Urothelium cell line (cell line): ENCODE results near the gene VAV1.
A peak's percentile ranks its signal among the peaks of the same experiment; 100 is the strongest.

Experiments
- DNase-seq: peaks from one replicate; pipeline ENCODE4 v3.0.0; 2011; ENCODE audit warnings: low spot score, mixed read lengths
- FAIRE-seq: peaks from 2 replicates; lab custom pipeline; 2011; peaks lifted over from hg19 to GRCh38; lab: Jason Lieb, UNC

The VAV1 gene, protein sequence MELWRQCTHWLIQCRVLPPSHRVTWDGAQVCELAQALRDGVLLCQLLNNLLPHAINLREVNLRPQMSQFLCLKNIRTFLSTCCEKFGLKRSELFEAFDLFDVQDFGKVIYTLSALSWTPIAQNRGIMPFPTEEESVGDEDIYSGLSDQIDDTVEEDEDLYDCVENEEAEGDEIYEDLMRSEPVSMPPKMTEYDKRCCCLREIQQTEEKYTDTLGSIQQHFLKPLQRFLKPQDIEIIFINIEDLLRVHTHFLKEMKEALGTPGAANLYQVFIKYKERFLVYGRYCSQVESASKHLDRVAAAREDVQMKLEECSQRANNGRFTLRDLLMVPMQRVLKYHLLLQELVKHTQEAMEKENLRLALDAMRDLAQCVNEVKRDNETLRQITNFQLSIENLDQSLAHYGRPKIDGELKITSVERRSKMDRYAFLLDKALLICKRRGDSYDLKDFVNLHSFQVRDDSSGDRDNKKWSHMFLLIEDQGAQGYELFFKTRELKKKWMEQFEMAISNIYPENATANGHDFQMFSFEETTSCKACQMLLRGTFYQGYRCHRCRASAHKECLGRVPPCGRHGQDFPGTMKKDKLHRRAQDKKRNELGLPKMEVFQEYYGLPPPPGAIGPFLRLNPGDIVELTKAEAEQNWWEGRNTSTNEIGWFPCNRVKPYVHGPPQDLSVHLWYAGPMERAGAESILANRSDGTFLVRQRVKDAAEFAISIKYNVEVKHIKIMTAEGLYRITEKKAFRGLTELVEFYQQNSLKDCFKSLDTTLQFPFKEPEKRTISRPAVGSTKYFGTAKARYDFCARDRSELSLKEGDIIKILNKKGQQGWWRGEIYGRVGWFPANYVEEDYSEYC

DNA sequence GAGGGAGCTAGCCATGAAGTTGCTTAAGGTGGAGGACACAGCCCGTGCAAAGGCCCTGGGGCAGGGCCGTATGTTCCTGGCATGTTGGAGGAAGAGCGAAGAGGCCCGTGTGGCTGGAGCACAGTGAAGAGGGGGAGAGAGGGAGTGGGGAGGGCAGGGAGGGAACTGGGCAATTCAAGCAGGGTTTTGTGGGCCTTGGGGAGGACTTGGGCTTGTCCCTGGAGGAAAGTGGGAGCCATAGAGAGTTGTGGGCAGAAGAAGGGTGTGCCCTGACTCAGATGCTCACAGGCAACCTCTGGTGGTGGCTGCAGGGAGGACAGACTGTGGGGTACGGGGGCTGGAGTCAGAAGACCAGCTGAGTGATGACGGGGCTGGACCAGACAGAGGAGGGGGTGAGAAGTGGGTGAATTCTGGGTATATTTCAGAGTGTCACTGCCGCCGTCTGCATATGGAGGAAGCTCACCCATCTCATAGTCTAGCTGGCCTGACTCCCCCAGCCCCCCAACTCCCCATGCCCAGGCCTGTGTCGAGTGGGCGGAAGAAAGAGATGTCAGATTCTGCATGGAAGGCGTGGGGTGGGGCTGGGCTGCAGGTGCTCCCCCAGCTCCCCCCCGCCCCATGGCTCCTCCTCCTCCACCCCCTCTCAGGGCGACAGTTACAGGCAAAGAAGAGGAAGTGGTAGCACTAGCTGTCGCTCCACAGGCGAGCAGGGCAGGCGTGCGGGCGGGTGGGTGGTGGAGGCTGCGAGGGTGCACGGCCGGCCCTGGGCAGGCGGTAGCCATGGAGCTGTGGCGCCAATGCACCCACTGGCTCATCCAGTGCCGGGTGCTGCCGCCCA is at the start of gene VAV1:
TSS of gene VAV1 (plus strand) at position 681 of the 838 bp plus-strand sequence. CDS start at position 781, 100 bp downstream.
- DNase-seq (no peak), FAIRE-seq (no peak)

DNA sequence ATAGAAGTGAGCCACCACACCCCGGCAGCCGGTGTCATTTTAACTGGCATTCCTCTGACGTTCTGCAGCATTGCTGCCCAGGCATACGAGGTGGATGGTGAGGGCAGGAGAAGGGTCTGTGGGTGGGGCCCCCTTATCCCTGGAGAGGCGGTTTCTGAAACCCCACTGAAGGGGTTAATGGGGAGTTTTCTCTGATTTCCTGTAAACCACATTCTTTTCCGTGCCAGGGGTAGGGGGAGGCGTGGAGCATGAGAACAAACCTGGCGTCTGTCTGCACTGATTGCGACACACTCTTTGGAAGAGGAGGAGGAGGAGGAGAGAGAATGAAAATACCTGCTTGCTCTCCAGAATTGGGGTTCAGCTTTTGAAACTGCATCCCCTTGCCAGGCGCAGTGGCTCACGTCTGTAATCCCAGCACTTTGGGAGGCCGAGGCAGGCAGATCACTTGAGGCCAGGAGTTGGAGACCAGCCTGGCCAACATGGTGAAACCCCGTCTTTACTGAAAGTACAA is 49.3 kb upstream of the VAV1 start:
- peak; percentile 55 for DNase-seq
- no peak for FAIRE-seq

DNA sequence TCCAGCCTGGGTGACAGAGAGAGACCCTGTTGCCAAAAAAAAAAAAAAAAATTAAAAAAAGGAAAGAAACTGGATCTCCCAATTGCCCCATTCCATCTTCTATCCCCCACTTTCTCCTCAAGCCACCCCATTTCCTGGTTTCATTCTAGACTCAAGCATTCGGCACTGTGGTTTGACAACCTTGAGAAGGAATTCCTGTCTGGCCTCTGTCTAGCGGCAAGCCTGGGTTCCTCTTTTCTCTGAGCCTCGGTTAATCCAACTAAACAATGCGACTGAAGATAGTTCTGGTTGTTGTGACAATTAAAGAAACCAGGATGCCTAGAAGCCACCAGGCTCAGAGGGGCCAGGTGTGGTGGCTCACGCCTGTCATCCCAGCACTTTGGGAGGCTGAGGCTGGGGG is 48.8 kb upstream of the VAV1 start:
- no peak for DNase-seq
- FAIRE-seq: no peak

DNA sequence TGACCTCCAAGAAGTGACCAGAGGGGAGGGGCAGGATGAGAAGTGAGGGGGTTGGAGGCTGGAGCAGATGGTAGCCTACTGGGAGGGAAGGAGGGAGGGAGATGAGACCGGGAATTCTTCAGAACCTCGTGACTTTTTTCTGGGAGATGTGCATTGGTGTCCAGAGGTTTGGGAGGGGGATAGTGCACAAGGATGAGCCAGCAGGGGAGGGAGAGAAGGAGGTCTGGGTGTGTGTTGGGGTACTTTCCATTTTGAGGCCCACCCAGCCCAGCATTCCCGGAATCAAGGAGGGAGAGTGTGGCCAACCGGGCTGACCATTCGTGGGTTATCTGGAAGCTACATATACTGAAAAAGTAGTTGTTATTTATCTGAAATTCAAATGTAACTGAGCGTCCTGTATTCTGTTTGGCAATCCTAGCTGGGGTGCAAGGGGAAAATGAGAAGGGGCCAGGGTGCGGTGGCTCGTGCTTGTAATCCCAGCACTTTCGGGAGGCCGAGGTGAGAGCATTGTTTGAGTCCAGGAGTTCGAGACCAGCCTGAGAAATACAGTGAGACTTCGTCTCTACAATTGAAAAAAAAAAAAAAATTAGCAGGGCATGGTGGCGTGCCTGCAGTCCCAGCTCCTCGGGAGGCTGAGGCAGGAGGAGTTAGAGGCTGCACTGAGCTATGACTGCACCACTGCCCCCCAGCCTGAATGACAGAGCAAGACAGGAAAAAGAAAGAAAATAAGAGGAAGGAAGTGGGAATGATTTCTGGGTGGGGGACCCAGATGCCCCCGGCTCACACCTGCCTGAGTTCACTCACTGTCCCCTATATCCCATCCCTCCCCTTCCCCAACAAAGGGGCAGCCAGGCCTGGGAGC is 47.6 kb upstream of the VAV1 start:
- FAIRE-seq (no peak), DNase-seq (no peak)

DNA sequence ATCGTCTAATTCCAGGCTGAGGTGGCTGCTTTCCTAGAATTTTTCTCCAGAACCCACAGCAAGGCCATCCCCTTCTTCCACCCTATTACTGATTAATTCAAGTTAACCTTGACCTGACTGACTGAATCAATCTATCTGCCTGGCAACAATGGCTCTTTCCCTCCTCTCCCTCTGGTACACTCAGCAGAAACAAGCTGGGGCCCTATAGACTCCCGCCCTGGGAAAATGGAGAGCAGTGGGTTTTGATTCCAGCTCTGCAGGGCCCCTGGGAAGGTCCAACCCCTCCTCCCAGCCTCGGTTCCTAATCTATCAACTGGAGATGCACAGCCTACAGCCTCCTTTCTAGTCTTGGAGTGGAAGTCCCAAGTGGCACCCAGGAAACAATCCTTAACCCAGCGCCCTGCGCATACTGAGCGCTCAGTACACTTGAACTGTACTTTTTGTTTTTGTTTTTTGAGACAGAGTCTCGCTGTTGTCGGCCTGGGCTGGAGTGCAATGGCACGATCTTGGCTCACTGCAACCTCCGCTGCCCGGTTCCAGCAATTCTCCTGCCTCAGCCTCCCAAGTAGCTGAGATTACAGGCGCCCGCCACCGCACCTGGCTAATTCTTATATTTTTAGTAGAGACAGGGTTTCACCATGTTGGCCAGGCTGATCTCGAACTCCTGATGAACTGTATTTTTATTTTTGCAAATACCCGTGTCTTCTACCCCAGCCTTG is 46.8 kb upstream of the VAV1 start:
- FAIRE-seq: no peak

DNA sequence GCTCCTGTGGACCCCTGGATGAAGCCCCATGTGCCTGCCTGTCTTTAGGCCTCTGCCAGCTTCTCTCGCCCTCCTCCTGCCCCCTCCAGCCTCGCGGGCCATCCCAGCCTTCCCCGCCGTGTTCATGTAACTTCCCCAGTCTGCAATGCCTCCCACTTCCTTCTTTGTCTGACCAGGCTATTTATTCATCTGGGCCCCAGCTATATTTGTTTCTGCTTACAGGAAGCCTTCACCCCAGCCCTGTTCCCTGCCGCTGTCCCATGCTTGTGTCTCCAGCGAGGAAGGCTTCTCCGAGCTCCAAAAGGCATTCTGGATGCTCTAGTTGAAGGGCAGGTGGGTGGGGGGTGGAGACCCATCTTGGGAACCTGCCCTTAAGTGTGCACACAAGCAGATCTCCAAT is 44.2 kb upstream of the VAV1 start:
- DNase-seq: no peak
- FAIRE-seq: no peak

More for the DNA sequence above, 46.8 kb upstream of the VAV1 start:
- no peak for DNase-seq

DNA sequence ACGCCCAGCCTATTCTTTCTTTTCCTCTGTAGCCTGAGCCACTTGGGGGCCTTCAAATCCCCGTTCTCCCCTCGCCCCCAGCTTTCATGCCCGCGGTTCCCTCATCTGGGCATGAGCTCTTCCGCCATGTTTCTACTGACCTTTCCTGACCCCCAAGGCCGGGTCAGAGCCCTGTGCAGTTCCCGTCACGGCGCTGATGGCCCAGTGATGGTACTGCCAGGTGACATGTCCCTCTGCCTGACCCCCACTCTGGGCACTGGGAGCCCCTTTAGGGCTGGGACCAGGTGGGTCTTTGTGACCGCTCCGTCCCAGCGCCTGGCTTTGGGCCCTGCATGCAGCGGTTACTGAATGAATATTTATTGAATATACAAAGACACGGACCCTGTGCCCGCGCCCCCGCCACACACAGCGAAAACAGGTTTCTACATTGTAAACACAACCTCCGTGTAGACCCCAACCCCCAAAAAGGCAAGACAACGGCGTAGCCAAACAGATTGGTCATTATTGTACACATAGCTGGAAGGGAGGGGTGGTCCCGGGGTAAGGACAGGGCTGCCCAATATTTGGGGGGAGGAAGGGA is 42.8 kb upstream of the VAV1 start:
- DNase-seq (no peak), FAIRE-seq (no peak)

DNA sequence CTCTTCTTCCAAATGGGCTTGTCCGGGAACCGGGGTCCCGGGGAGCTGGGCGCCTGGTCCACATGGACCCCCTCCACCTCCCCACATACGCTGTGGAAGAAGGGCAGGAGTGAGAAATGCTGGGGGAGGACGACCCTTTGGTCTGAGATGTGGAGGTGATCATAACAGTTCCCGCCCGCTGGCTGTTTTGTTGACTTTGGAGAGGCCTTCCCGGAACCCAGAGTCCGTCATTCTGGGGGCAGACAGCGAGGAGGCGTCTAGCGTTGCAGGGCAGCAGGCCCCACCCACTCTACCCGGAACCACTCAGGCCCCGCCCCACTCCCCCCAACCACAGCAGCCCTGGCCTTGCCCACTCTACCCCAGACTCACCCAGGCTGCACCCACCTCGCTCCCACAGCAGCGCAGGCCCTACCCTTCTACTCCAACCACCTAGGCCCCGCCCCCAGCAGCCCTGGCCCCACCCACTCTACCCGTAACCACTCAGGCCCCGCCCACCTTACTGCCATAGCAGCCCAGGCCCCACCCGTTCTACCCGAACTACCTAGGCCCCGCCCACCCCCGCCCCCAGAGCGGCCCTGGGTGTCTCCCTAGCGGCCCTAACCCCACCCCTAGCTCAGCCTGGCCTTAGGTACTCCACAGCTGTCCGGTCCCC is 42.2 kb upstream of the VAV1 start:
- DNase-seq: no peak
- FAIRE-seq: no peak

DNA sequence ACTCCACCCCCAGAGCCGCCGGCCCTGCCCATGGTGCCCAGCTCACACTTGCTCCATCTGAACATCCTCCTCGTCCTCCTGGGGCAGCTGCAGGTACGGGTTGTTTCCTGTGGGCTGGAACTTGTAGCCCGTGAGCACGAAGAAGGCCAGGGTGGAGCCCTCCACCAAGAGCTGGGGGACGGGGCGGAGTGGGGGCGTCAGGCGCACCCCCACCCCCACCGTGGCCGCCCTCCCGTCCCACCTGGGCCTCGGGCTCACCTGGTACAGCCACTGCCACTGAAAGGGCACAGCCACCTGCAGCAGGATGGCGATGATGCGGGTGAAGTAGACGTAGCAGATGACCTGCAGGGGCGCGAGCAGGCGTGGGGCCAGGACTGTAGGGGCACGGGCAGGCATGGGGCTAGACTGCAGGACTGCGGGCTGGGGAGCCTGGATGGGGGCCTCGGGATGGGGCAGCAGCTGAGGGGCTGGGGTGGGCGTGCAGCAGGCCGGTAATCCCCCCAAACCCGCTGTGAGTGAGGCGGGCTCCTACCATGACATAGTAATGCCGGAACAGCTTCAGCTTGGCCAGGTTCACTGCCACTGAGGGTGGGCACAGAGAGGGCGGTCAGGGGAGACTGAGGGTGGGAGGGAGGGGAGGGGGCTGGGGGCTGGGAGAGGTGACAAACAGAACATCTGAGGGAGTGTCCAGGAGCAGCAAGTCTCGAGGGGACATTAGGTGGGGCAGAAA is 41.4 kb upstream of the VAV1 start:
- FAIRE-seq (no peak), DNase-seq (no peak)

DNA sequence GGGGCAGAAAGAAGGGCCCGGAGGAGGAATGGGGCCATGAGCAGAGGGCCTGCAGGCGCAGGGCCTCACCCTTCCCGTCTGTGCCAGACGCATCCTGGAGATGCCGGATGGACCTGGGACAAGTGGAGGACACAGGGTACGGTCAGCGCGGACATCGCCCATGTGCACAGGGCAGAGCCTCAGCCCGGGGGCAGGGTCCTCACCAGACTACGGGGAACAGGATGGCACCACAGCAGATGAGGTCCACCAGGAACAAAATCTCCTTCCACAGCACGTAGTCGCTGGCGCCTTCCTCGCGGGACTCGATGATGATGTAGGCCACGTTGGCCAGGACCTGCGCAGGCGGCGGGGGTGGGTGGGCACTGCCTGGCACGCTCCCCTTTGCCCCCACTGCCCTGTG is 40.7 kb upstream of the VAV1 start:
- DNase-seq (no peak), FAIRE-seq (no peak)

DNA sequence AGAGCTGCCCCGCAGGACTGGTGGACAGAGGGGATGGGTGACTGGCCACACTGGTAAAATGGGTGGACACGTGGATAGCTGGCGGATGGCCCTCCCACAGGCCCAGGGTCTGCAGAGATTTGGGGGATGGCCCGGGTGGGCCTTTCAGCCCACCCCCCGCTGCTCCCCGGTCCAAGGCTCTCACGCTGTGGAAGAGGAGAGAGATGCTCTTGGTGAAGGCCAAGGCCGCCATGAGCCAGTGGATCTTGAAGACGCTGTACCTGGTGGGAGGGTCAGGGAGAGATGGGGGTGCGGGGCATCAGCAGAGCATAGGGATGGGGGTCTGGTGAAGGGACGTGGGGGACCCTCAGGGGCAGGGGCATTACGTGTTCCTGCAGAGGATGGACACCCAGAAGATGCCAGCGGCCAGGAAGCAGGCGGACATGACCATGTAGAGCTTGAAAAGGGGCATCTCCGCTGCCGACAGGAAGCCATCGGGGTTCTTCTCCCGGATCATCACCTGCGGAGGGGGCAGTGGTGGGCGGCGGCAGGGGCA is 39.6 kb upstream of the VAV1 start:
- FAIRE-seq (no peak), DNase-seq (no peak)

DNA sequence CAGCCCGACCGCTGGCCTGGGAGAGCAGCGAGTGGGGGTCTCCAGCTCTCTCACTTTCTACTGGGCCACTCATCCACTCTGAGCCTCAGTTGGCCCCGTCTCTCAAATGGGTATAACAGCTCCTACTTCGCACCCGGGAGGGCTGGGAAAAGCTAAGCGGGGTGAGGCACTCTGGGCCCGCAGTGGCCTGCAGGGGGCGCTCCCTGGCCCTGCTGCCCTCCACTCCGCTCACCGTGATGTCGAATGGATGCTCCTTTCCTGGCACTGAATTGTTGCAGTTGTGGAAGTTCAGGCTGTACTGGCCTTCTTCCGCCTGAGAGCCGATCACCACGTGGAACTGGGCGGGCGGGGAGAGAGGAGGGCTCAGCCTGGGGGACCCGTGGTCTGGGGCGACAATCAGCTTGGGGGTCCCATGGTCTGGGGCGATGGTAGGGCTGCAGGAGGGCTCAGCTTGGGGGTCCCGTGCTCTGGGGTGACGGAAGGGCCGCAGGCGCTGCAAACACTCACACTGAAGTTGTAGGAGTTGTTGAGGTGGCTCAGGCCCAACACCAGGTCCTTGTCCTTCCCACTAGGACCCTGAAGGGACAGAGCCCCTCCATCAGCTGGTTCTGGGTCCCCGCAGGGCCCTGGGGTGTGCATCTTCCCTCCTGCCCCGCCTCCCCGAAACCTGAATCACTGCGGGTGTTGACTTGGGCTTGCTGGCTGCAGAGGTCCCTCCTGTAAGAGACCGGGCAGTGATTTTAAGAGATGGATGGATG is 39.0 kb upstream of the VAV1 start:
- DNase-seq (no peak), FAIRE-seq (no peak)

DNA sequence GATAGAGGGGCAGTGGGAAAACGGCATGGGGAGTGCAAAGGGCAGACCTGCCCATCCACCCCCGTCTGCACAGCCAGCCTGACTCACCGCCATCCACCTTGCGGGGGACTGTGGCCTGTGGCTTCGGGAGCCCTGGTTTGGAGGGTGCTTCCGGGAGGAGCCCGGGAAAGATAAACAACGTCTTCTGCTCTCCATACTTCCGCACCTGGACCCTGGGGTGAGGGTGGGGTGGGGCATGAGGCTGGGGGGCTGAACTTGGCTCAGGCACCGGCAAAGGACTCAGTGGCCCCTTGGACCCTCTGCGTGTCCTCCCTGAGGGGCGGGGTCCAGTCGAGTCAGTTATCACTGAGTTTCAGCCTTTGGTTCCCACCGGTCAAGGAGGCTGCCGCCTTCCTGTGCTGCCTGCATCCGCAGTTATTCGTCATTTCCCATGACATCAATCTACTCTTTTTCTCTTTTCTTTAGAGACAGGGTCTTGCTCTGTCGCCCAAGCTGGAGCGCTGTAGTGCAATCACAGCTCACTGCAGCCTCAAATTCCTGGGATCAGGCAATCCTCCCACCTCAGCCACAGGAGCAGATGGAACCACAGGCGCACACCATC is 38.3 kb upstream of the VAV1 start:
- DNase-seq: no peak
- FAIRE-seq: no peak

DNA sequence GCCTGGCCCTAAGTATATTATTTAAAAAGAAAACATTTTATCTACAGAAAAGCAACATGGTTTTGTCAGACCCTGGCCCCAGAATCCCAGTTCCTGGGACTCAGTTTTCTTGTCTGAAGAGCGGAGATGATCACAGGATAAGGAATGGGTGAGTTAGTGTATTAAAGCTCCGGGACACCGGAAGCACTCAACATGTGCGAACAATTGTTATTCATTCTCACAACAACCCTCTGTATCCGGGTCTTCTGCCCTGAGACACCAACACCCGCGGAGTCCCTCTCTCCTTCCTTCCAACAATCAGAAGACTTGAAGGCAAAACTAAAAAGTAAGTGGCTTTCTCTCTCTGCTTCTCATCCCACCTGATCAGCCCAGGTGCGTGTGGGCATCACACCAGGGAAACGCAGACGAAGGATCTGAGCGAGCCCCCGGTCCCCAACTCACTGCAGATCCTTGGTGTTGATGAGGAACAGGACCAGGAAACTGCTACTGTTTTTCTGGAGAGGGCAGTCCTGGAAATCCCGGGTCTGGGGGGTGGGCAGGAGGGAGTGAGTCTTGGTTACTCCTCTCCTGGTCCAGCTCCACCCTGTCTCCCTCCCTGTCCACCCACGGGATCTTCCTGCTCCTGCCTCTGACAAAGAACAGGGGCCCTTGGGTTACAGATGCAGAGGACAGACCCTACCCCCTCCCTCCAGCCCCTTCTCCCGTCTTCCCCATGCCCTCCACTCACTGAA is 37.2 kb upstream of the VAV1 start:
- DNase-seq: no peak
- no peak for FAIRE-seq

DNA sequence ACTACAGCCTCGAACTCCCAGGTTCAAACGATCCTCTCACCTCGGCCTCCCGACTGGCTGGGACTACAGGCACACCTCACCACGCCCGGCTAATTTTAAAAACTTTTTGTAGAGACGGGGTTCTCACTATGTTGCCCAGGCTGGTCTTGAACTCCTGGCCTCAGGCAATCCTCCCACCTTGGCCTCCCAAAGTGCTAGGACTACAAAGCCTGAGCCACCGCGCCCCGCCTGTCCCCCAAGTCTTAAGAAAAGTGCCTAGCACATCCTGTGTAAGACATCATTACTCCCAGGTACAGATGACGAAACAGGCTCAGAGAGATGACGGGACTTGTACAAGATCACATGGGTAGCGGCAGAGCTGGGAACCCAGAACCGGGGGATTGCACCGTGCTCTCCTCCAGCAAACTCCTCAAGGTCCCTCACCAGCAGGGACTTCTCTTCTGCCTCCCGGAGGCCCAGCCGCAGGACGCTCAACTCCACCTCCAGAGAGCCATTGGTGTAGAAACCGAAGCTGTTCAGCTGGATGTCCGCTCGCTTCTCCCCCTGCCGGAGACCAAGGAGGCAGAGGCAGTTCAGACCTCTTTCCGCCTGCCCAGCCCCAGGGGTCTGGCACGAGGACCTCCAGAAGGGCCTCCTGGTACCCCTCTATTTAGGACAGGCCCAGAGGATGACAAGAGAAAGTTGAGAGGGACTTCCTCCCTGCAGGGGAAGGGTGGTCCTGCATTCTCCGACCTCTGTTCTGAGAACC is 36.2 kb upstream of the VAV1 start:
- peak; percentile 67 for DNase-seq
- no peak for FAIRE-seq
